Mesendoderm (in vitro differentiated cells): ENCODE data around the gene FAM98A.
A peak's percentile ranks its signal among the peaks of the same experiment; 100 is the strongest.

Source experiments
- DNase-seq: peaks from one replicate; pipeline ENCODE4 v3.0.0; 2013
- H2AK5ac ChIP-seq: 2 replicates; pipeline ENCODE4 v1.6.1; 2013; ENCODE audit warnings: low read length, inconsistent platforms
- H2BK120ac ChIP-seq: 2 replicates; pipeline ENCODE4 v1.6.1; 2013; ENCODE audit warnings: low read depth, mild to moderate bottlenecking, low read length, moderate library complexity, mixed read lengths
- H2BK15ac ChIP-seq: replicated peaks from 2 replicates; pipeline ENCODE4 v1.6.1; 2013; ENCODE audit warnings: low read depth, mild to moderate bottlenecking, moderate library complexity
- H2BK5ac ChIP-seq: 2 replicates; pipeline ENCODE4 v1.6.1; 2013; ENCODE audit warnings: low read length, inconsistent platforms
- H3K18ac ChIP-seq: 2 replicates; pipeline ENCODE4 v1.6.1; 2013; ENCODE audit warnings: mild to moderate bottlenecking, low read length, mixed read lengths
- H3K23ac ChIP-seq: one replicate; pipeline ENCODE4 v1.6.1; 2013; ENCODE audit warnings: low read length
- H3K27ac ChIP-seq: 2 replicates; pipeline ENCODE4 v1.5.1; 2013; ENCODE audit warnings: low read depth, mild to moderate bottlenecking, inconsistent platforms, low read length, moderate library complexity
- H3K27me3 ChIP-seq: 2 replicates; pipeline ENCODE4 v1.6.1; 2013; ENCODE audit warnings: low read length, control low read depth, mild to moderate bottlenecking, inconsistent platforms; ENCODE audit not compliant: insufficient read depth, poor library complexity
- H3K36me3 ChIP-seq: 2 replicates; pipeline ENCODE4 v1.6.1; 2013; ENCODE audit warnings: low read length, inconsistent platforms; ENCODE audit not compliant: control insufficient read depth, insufficient read depth
- H3K4ac ChIP-seq: one replicate; pipeline ENCODE4 v1.6.1; 2013; ENCODE audit warnings: low read depth, mild to moderate bottlenecking, low read length, moderate library complexity
- H3K4me1 ChIP-seq: 2 replicates; pipeline ENCODE4 v1.6.1; 2013; ENCODE audit warnings: low read depth, low read length, inconsistent platforms; ENCODE audit not compliant: control insufficient read depth
- H3K4me2 ChIP-seq: 2 replicates; pipeline ENCODE4 v1.6.1; 2013; ENCODE audit warnings: low read length
- H3K4me3 ChIP-seq: 2 replicates; pipeline ENCODE4 v1.5.1; 2013; ENCODE audit warnings: mild to moderate bottlenecking, low read length
- H3K56ac ChIP-seq: one replicate; pipeline ENCODE4 v1.6.1; 2013; ENCODE audit warnings: low read length
- H3K79me1 ChIP-seq: 2 replicates; pipeline ENCODE4 v1.6.1; 2013; ENCODE audit warnings: low read length, inconsistent platforms
- H3K79me2 ChIP-seq: 2 replicates; pipeline ENCODE4 v1.6.1; 2013; ENCODE audit warnings: mild to moderate bottlenecking, low read length; ENCODE audit not compliant: control insufficient read depth, insufficient read depth
- H3K9ac ChIP-seq: 2 replicates; pipeline ENCODE4 v1.6.1; 2013; ENCODE audit warnings: low read length, inconsistent platforms
- H4K5ac ChIP-seq: one replicate; pipeline ENCODE4 v1.6.1; 2013; ENCODE audit warnings: low read length
- H4K8ac ChIP-seq: one replicate; pipeline ENCODE4 v1.6.1; 2013; ENCODE audit warnings: low read depth, mild to moderate bottlenecking, control low read depth, low read length, moderate library complexity
- WGBS: extraction: QIAGEN DNeasy Blood & Tissue Kit; methylation state at CpG from one replicate; pipeline ENCODE4 v1.1.7; 2013; ENCODE audit warnings: low lambda C conversion rate, missing lambda C conversion rate; ENCODE audit not compliant: insufficient coverage; ENCODE audit errors: extremely low coverage; 5-methylcytosine and 5-hydroxymethylcytosine counted together

FAM98A gene

GRCh38 chr2:33579227-33579626, 19.9 kb downstream of the FAM98A start:
- no peaks in the 10 kb centered on the region for H3K4me1 ChIP-seq
- no peaks in the 10 kb centered on the region for H3K27me3 ChIP-seq
- H2BK15ac ChIP-seq, result no peak overlapping the region
- no peak overlapping the region for H4K5ac ChIP-seq
- H2AK5ac ChIP-seq, result no peak overlapping the region
- H4K8ac ChIP-seq, result no peak overlapping the region
- H3K56ac ChIP-seq, result no peak overlapping the region
- no peak overlapping the region for H2BK120ac ChIP-seq
- H3K4me2 ChIP-seq, result no peak overlapping the region
- H3K4ac ChIP-seq, result no peak overlapping the region
- no peak overlapping the region for H3K9ac ChIP-seq
- no peaks in the 10 kb centered on the region for H3K36me3 ChIP-seq
- H3K79me1 ChIP-seq, result peaks cover 1% of the 10 kb centered on the region
- no peak for DNase-seq
- H2BK5ac ChIP-seq, result no peak overlapping the region
- no peak overlapping the region for H3K27ac ChIP-seq
- no CpG with 5 or more reads among the region's 5 CpGs for WGBS
- H3K4me3 ChIP-seq, result no peak overlapping the region
- H3K23ac ChIP-seq, result no peak overlapping the region
- no peaks in the 10 kb centered on the region for H3K79me2 ChIP-seq
- no peak overlapping the region for H3K18ac ChIP-seq

- no peak overlapping the region for H4K8ac ChIP-seq
- no peak overlapping the region for H2BK15ac ChIP-seq
- no peaks in the 10 kb centered on the region for H3K27me3 ChIP-seq
- H2BK120ac ChIP-seq, result no peak overlapping the region
- H3K4me3 ChIP-seq, result no peak overlapping the region
- H3K23ac ChIP-seq, result no peak overlapping the region
- H2BK5ac ChIP-seq, result no peak overlapping the region
- no CpG with 5 or more reads among the region's 2 CpGs for WGBS
- H3K79me2 ChIP-seq, result no peaks in the 10 kb centered on the region
- no peak overlapping the region for H3K4ac ChIP-seq
- H3K18ac ChIP-seq, result no peak overlapping the region
- peaks cover 1% of the 10 kb centered on the region for H3K79me1 ChIP-seq
- no peaks in the 10 kb centered on the region for H3K36me3 ChIP-seq
- no peak overlapping the region for H3K56ac ChIP-seq
- H2AK5ac ChIP-seq, result no peak overlapping the region
- H3K4me1 ChIP-seq, result no peaks in the 10 kb centered on the region
- no peak overlapping the region for H3K9ac ChIP-seq
- H3K4me2 ChIP-seq, result no peak overlapping the region
- DNase-seq, result no peak
- H3K27ac ChIP-seq, result no peak overlapping the region
- H4K5ac ChIP-seq, result no peak overlapping the region
These were observed 21.4 kb downstream of the FAM98A start for GRCh38 chr2:33577668-33578067.

GRCh38 chr2:33577084-33577483, 22.0 kb downstream of the FAM98A start:
- Histone ChIP-seq H3K79me2 (no peaks in the 10 kb centered on the region), H3K9ac (no peak overlapping the region), H3K23ac (no peak overlapping the region), H3K36me3 (no peaks in the 10 kb centered on the region), H3K4me1 (no peaks in the 10 kb centered on the region), H2AK5ac (no peak overlapping the region), H4K5ac (no peak overlapping the region), H3K79me1 (peaks cover 1% of the 10 kb centered on the region), H3K27ac (no peak overlapping the region), H3K4me3 (no peak overlapping the region), H3K27me3 (no peaks in the 10 kb centered on the region), H2BK120ac (no peak overlapping the region), H4K8ac (no peak overlapping the region), H2BK15ac (no peak overlapping the region), H3K18ac (no peak overlapping the region), H3K4ac (peak overlapping the region; percentile 3), H2BK5ac (no peak overlapping the region), H3K56ac (no peak overlapping the region), H3K4me2 (no peak overlapping the region)
- WGBS, result no CpG with 5 or more reads among the region's 8 CpGs
- DNase-seq, result no peak

- no peak overlapping the region for H2BK5ac ChIP-seq
- no peak overlapping the region for H2BK15ac ChIP-seq
- no peak for DNase-seq
- H3K18ac ChIP-seq, result no peak overlapping the region
- no CpG with 5 or more reads among the region's 6 CpGs for WGBS
- no peak overlapping the region for H4K8ac ChIP-seq
- H3K4ac ChIP-seq, result no peak overlapping the region
- H3K4me2 ChIP-seq, result no peak overlapping the region
- H2AK5ac ChIP-seq, result no peak overlapping the region
- no peaks in the 10 kb centered on the region for H3K4me1 ChIP-seq
- no peaks in the 10 kb centered on the region for H3K79me1 ChIP-seq
- H3K27ac ChIP-seq, result no peak overlapping the region
- H3K9ac ChIP-seq, result no peak overlapping the region
- H4K5ac ChIP-seq, result no peak overlapping the region
- no peak overlapping the region for H2BK120ac ChIP-seq
- H3K56ac ChIP-seq, result no peak overlapping the region
- H3K79me2 ChIP-seq, result no peaks in the 10 kb centered on the region
- no peak overlapping the region for H3K23ac ChIP-seq
- no peaks in the 10 kb centered on the region for H3K27me3 ChIP-seq
- H3K36me3 ChIP-seq, result no peaks in the 10 kb centered on the region
- H3K4me3 ChIP-seq, result no peak overlapping the region
These were observed 25.4 kb downstream of the FAM98A start for GRCh38 chr2:33573657-33574056.

- H4K5ac ChIP-seq, result no peak overlapping the region
- DNase-seq, result no peak
- H3K27ac ChIP-seq, result no peak overlapping the region
- no peak overlapping the region for H3K4me3 ChIP-seq
- no peak overlapping the region for H2AK5ac ChIP-seq
- H3K23ac ChIP-seq, result no peak overlapping the region
- no peak overlapping the region for H2BK15ac ChIP-seq
- no peak overlapping the region for H3K4ac ChIP-seq
- no peaks in the 10 kb centered on the region for H3K79me2 ChIP-seq
- no peak overlapping the region for H3K4me2 ChIP-seq
- no peak overlapping the region for H3K9ac ChIP-seq
- H3K56ac ChIP-seq, result no peak overlapping the region
- H2BK5ac ChIP-seq, result no peak overlapping the region
- no CpG with 5 or more reads among the region's 2 CpGs for WGBS
- H3K79me1 ChIP-seq, result no peaks in the 10 kb centered on the region
- no peaks in the 10 kb centered on the region for H3K36me3 ChIP-seq
- H4K8ac ChIP-seq, result no peak overlapping the region
- no peak overlapping the region for H2BK120ac ChIP-seq
- no peak overlapping the region for H3K18ac ChIP-seq
- no peaks in the 10 kb centered on the region for H3K4me1 ChIP-seq
- H3K27me3 ChIP-seq, result no peaks in the 10 kb centered on the region
These were observed 28.4 kb downstream of the FAM98A start for GRCh38 chr2:33570681-33571080.

- H3K4me2 ChIP-seq, result no peak overlapping the region
- no peak overlapping the region for H3K23ac ChIP-seq
- H4K8ac ChIP-seq, result no peak overlapping the region
- H3K4me3 ChIP-seq, result no peak overlapping the region
- no peak overlapping the region for H2BK5ac ChIP-seq
- no peaks in the 10 kb centered on the region for H3K4me1 ChIP-seq
- H3K36me3 ChIP-seq, result no peaks in the 10 kb centered on the region
- H3K27me3 ChIP-seq, result no peaks in the 10 kb centered on the region
- no peak overlapping the region for H2BK15ac ChIP-seq
- H2AK5ac ChIP-seq, result no peak overlapping the region
- H3K9ac ChIP-seq, result no peak overlapping the region
- H3K18ac ChIP-seq, result no peak overlapping the region
- H3K27ac ChIP-seq, result no peak overlapping the region
- DNase-seq, result no peak
- H3K79me2 ChIP-seq, result no peaks in the 10 kb centered on the region
- H3K4ac ChIP-seq, result no peak overlapping the region
- H2BK120ac ChIP-seq, result no peak overlapping the region
- H4K5ac ChIP-seq, result no peak overlapping the region
- no peak overlapping the region for H3K56ac ChIP-seq
- no peaks in the 10 kb centered on the region for H3K79me1 ChIP-seq
These were observed 37.2 kb downstream of the FAM98A start for GRCh38 chr2:33561872-33562271.
